GM13977 (cell line): ENCODE measurements around the gene CXCR5.

ENCODE experiments used
- DNase-seq: peaks from one replicate; pipeline ENCODE4 v3.0.0; 2012; ENCODE audit warnings: low spot score
- in situ Hi-C: fragments of 300-500 bp; cut with MboI; formaldehyde crosslinking; loops from one replicate; pipeline ENCODE4 v1.12.0; 2022; ENCODE audit warnings: low sequenced_read_pairs, low pct_unique_long_range_greater_than_20kb, mixed read lengths, inconsistent platforms; ENCODE audit not compliant: unreplicated experiment
- TF ChIP-seq, protein P1 (sequence below): IDR thresholded peaks from 2 replicates; pipeline ENCODE4 v1.5.1; 2012; ENCODE audit warnings: mild to moderate bottlenecking, control low read depth; ENCODE audit not compliant: insufficient read depth; ENCODE audit errors: extremely low read depth, missing control alignments

CXCR5 gene

DNA sequence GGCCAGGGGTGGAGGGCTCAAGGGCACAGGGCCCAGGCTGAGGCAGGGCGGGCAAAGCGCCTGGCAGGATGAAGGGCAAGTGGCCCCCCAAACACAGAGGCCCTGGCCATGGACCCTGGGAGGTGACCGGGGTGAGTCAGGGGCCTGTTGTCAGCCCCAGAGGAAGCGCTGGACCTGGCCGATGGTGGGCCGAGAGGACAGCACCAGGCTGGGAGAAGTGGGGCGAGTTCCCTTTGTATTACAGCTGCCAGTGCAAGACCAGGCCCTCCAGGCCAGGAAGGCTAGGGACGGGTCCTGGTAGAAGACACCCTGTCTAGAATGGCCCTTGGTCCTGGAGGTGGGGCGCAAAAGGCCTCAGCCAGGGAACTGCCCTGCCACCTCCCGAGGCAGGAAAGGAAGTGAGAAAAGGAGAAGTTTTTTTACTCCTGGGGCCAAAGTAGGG lies 12.8 kb downstream of the CXCR5 start:
- DNase-seq = no peak
- TF ChIP-seq, protein P1, sequence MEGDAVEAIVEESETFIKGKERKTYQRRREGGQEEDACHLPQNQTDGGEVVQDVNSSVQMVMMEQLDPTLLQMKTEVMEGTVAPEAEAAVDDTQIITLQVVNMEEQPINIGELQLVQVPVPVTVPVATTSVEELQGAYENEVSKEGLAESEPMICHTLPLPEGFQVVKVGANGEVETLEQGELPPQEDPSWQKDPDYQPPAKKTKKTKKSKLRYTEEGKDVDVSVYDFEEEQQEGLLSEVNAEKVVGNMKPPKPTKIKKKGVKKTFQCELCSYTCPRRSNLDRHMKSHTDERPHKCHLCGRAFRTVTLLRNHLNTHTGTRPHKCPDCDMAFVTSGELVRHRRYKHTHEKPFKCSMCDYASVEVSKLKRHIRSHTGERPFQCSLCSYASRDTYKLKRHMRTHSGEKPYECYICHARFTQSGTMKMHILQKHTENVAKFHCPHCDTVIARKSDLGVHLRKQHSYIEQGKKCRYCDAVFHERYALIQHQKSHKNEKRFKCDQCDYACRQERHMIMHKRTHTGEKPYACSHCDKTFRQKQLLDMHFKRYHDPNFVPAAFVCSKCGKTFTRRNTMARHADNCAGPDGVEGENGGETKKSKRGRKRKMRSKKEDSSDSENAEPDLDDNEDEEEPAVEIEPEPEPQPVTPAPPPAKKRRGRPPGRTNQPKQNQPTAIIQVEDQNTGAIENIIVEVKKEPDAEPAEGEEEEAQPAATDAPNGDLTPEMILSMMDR = no peak
- in situ Hi-C loops = no loop called here

DNA sequence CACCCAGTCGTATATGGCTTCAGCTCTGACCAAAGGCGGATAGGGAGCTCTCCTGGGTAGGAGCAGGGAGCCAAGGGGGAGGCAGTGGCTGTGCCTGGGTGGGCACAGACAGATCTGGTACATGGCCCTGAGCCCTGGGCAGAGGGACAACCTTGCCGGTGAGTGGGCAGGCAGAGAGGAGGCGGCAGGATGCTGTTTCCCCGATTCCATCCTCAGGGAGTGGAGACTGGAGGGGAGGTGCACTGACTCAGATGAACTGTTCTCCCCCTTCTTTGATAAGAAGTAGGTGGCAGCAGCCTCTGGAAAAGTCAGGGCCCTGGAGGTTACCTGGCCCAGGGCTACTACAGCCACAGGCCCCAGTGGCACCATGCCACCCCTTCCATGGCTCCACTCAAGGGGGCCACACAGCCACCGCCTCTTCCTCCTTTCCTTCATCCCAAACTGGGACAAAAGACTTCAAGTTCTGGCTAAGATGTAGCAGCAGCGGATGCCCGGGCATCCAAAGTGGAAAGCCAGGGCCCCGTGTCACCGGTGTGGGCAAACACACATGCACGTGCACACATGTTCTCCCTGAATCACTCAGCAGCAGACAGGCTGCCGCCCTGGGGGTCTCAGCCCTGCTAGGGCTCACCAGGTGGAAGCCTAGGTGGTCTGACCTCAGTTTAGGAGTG lies 13.4 kb downstream of the CXCR5 start:
- TF ChIP-seq, protein P1 = no peak
- DNase-seq = no peak
- in situ Hi-C loops = no loop called here

DNA sequence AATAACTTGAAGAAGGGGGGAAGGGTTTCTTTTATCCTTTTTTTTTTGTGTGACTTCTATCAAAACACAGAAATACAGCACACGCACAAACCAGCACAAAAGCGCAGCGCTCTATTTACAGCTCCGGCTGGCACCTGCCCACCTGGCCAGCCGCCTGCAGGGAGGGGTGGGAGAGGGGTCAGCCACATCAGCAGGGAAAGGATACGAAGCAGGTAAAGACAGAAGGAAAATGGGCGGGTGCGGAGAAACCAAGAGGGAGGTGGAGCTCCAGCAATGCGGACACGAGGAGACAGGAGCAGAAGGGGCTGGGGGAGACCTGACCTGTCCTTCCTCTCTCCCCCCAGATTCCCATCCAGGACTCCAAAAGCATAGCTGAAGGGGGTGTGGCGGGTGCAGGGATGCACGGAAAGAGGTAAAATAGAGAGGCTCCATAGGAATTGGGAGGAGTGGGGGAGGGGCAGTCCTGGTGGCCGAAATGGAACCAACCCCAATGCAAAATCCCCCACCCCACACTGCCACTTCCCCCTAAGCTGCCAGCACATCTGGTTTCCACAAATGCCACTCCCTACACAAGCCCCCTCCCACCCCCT lies 14.1 kb downstream of the CXCR5 start:
- in situ Hi-C loops = no loop called here
- no peak for DNase-seq
- TF ChIP-seq, protein P1 = no peak

DNA sequence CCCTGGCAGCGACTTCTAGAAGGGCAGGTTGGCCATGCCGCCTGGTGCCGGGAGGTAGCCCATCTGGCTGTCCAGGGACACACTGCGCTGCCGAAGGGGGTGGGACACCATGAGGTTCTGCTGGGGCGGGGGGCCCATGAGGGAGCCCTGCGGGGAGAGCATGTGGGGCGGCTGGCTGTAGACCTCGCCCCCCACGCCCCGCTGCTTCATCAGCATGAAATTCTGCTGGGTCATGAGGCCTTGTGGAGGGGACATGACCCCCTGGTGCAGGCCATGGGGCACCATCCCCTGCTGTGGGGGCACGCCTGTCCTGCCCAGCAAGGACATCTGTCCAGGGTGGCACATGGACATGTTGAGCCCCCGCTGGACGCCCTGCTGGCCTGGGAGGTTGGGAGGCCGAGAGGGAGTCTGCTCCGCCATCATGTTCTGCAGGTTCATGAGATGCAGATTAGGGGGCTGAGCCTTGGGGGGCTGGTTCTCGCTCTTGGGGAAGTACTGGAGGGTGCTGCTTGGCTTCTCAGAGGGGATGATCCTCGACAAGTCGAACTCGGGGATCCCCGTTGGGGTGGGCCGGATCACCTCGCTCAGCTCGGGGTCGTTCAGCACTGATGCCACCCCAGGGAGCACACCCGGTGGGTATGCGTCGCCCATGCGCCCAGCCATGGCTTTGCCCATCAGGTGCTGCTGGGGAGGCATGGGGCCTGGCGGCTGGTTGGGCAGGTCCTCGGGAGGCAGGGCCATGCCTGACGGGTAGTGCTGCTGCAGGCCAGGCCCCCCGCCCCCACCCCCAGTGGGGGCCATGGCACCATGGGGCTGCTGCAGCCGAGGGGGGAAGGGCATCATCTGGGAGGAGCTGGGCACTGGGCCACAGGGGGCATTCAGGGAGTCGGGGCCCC lies 15.0 kb downstream of the CXCR5 start:
- DNase-seq = no peak
- in situ Hi-C loops = no loop called here
- TF ChIP-seq, protein P1 = no peak

DNA sequence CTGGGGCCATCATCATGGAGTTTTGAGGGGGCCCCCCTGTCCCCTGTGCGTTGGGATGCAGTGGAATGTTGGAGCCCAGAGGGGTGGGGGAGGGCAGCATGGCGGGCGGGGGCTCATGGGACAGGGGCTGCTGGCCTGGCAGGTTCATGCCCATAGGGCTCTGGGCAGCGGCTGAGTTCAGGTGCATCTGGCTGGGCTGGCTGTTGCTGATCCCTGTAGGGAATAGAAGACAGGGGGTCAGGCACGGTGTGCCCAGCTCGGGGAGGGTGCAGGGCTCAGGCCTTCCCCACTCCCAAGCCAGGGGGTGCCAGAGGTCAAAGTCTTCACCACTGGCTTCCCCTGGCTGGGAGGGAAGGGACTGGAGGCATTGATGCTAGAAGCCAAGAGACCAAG lies 15.6 kb downstream of the CXCR5 start:
- in situ Hi-C loops = no loop called here
- no peak for DNase-seq
- TF ChIP-seq, protein P1 = no peak

DNA sequence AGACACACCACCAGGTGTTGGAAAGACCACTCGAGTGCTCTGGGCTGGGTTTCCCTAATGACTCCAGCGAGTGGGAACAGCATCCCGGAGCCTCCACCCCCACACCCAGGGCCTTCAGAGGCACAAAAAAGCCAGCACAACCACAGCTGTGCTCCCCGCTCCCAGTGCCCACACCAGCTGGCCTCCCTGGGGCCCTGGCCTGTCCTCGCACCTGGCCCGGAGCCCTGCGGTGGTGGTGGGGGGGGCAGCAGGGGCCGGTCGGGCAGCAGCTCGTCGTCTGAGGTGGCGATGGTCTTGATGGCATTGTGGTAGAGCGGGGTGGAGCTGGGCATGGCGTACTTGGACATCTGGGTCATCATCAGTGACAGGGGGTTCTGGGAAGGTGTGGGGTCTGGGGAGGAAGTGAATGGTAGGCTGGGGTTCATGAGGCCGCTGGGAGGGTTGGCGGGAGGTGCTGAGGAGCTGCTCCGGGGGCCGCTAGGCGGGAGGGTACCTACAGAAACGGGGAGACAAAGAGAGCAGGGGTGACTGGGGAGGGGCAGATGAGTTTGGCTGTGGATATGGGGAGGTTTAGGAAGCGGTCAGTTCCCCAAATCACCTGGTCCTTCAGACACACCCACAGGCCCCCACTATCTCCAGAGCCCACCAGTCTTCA lies 16.1 kb downstream of the CXCR5 start:
- in situ Hi-C loops = no loop called here
- DNase-seq = no peak

More for the DNA sequence above, 16.1 kb downstream of the CXCR5 start:
- TF ChIP-seq, protein P1 = no peak
